NT2/D1 (cell line): Measurements from ENCODE around the gene IL19.

Source experiments
- SUZ12 ChIP-seq: IDR thresholded peaks from 2 replicates; pipeline ENCODE4 v1.6.1; 2011; ENCODE audit not compliant: insufficient read length, insufficient read depth; ENCODE audit errors: extremely low read depth
- YY1 ChIP-seq: IDR thresholded peaks from 2 replicates; pipeline ENCODE4 v1.6.1; 2011; ENCODE audit not compliant: insufficient read length, insufficient read depth
- ZNF274 ChIP-seq: IDR thresholded peaks from 2 replicates; pipeline ENCODE4 v1.6.1; 2011; ENCODE audit warnings: mild to moderate bottlenecking, low read depth, low read length

DNA sequence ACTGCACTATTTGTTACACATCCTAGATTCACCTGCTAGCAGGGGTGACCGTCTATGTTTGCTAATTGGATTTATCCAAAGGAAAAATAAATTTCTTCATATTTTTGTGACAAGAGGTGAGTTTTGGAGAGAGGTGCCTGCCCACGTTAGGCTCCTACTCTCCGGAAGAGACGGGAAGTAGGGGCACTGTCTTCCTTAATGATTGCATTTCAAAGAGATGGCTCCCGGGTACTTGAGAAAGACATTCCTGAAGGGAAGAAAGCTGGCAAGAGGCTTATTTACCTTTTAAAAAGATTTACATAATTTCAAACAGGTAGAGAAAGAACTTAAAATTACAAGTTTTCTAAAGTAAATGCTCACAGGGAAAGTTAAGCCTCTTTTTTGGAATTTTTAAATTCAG is 18.7 kb upstream of the IL19 start:
- TF ChIP-seq ZNF274, result no peak
- TF ChIP-seq YY1, result no peak
- no peak for TF ChIP-seq SUZ12
